Hematopoietic multipotent progenitor cell treated with erythropoietin and hydrocortisone succinate and interleukin-3 and kit ligand, for 4 days (in vitro differentiated cells): ENCODE measurements around the gene TAS1R3.
"Not testable (repeated sequence)": the region's sequence is repeated elsewhere in the genome, so short reads cannot be mapped to it uniquely, and the experiment has no call there.

Source experiments
- DNase-seq: peaks from one replicate; pipeline ENCODE4 v3.0.0-alpha.2; 2015

The TAS1R3 gene

GRCh38 chr1:1354271-1355247 lies 23.5 kb downstream of the TAS1R3 start:
- DNase-seq = no peak

- peak; percentile 64 for DNase-seq
Observed at GRCh38 chr1:1355416-1355815, 24.3 kb downstream of the TAS1R3 start.

- DNase-seq = no peak
Observed at GRCh38 chr1:1356166-1356795, 25.2 kb downstream of the TAS1R3 start.

GRCh38 chr1:1356796-1357401 lies 25.8 kb downstream of the TAS1R3 start:
- no peak for DNase-seq

- no peak for DNase-seq
Observed at GRCh38 chr1:1357871-1358432, 26.9 kb downstream of the TAS1R3 start.

GRCh38 chr1:1358433-1359271 lies 27.6 kb downstream of the TAS1R3 start, which contains the start of gene MXRA8:
TSS of gene MXRA8 (minus strand) at chr1:1358555. CDS start at chr1:1358504, 51 bp downstream.
- no peak for DNase-seq

GRCh38 chr1:1359308-1359663 lies 28.2 kb downstream of the TAS1R3 start:
- DNase-seq = peak; percentile 37

- no peak for DNase-seq
Observed at GRCh38 chr1:1359664-1360468, 28.8 kb downstream of the TAS1R3 start.

- DNase-seq = no peak
Observed at GRCh38 chr1:1360506-1361169, 29.6 kb downstream of the TAS1R3 start.

GRCh38 chr1:1361233-1361981 lies 30.3 kb downstream of the TAS1R3 start:
- DNase-seq = no peak

GRCh38 chr1:1361982-1362423 lies 30.9 kb downstream of the TAS1R3 start:
- no peak for DNase-seq

GRCh38 chr1:1364266-1364665 lies 33.2 kb downstream of the TAS1R3 start:
- no peak for DNase-seq

- DNase-seq = no peak
Observed at GRCh38 chr1:1365875-1366698, 35.0 kb downstream of the TAS1R3 start.

GRCh38 chr1:1366699-1367066 lies 35.6 kb downstream of the TAS1R3 start:
- DNase-seq = no peak

- no peak for DNase-seq
Observed at GRCh38 chr1:1367315-1367714, 36.2 kb downstream of the TAS1R3 start.

- not testable (repeated sequence) for DNase-seq
Observed at GRCh38 chr1:1370094-1370493, 39.0 kb downstream of the TAS1R3 start.

GRCh38 chr1:1370771-1371300 lies 39.8 kb downstream of the TAS1R3 start:
- DNase-seq = no peak

- DNase-seq = peak; percentile 91
Observed at GRCh38 chr1:1371364-1371745, 40.3 kb downstream of the TAS1R3 start.
